IPS-20b (cell line): ENCODE measurements around the gene CREB3L1.

ENCODE experiments used
- H3K27ac ChIP-seq: one replicate; pipeline ENCODE4 v1.5.1; 2013; ENCODE audit warnings: low read length
- H3K27me3 ChIP-seq: 2 replicates; pipeline ENCODE4 v1.6.1; 2013; ENCODE audit warnings: mild to moderate bottlenecking, low read length, inconsistent platforms; ENCODE audit not compliant: insufficient read depth
- H3K36me3 ChIP-seq: 2 replicates; pipeline ENCODE4 v1.6.1; 2013; ENCODE audit warnings: low read depth, mild to moderate bottlenecking, inconsistent platforms, low read length, moderate library complexity; ENCODE audit not compliant: insufficient read depth
- H3K4me1 ChIP-seq: 2 replicates; pipeline ENCODE4 v1.6.1; 2013; ENCODE audit warnings: mild to moderate bottlenecking, control low read depth, inconsistent platforms, low read length, moderate library complexity; ENCODE audit not compliant: insufficient read depth
- H3K4me3 ChIP-seq: 2 replicates; pipeline ENCODE4 v1.5.1; 2013; ENCODE audit warnings: mild to moderate bottlenecking, low read length, inconsistent platforms
- H3K9ac ChIP-seq: 2 replicates; pipeline ENCODE4 v1.6.1; 2013; ENCODE audit warnings: low read depth, mild to moderate bottlenecking, inconsistent platforms, low read length, moderate library complexity
- H3K9me3 ChIP-seq: 2 replicates; pipeline ENCODE4 v1.6.1; 2013; ENCODE audit warnings: mild to moderate bottlenecking, low read depth, low read length, inconsistent platforms; ENCODE audit not compliant: insufficient read depth

CREB3L1 gene

DNA sequence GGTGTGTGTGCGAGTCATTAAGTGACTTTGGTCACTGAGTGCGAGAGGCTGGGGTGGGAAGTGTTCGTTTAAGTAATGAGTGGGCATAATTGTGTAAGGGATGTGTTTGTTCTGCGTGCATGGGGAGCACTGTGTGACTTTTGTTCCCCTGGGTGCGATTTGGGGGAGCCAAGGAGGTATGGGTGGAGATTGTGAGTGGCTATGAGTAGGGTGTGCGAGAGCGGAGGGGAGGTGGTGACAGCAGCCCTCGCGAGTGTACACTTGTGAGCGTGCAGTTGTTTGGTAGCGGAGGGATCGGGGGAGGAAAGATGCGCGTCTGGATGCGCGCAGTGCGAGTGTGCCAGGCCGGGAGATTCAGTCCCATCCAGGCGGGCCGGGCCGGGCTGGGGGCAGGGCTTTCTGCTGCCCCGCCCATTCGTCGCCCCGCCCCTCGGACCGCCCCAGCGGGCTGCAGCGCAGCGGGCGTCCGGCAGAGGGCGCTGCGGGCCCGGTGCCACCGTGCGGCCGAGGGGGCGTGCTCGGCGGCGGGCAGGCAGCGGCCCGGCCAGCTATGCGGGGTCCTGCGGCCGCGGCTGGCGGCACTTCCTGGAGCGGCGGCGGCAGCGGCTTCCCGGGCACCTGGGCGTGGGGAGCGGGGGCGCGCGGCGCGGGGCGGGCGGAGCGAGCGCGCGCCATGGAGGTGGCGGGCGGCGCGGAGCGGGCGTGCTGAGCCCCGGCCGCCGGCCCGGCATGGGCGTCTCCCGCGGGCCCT, 69.6 kb downstream of the CREB3L1 start, which contains the start of gene DGKZ:
Gene DGKZ, plus strand, starts transcription at position 578 of the 751 bp plus-strand sequence. CDS start 197 bp downstream, outside the sequence.
- H3K9me3 ChIP-seq: no peaks in the 10 kb centered on the region
- H3K27me3 ChIP-seq: peaks cover 17% of the 10 kb centered on the region
- no peaks in the 10 kb centered on the region for H3K36me3 ChIP-seq
- peak within 1 kb of the TSS; percentile 77 for H3K9ac ChIP-seq
- peaks cover 53% of the 10 kb centered on the region for H3K4me1 ChIP-seq
- H3K4me3 ChIP-seq: peak within 1 kb of the TSS; percentile 84
- H3K27ac ChIP-seq: peak within 1 kb of the TSS; percentile 32

- peak overlapping the region; percentile 84 for H3K4me3 ChIP-seq
- H3K9me3 ChIP-seq: no peaks in the 10 kb centered on the region
- H3K4me1 ChIP-seq: peaks cover 47% of the 10 kb centered on the region
- peak overlapping the region; percentile 32 for H3K27ac ChIP-seq
- peaks cover 17% of the 10 kb centered on the region for H3K27me3 ChIP-seq
- H3K9ac ChIP-seq: peak overlapping the region; percentile 77
- H3K36me3 ChIP-seq: no peaks in the 10 kb centered on the region
Measured at GRCh38 chr11:46347637-46348311, 70.3 kb downstream of the CREB3L1 start.

GRCh38 chr11:46348566-46349401, 71.3 kb downstream of the CREB3L1 start:
- Histone ChIP-seq H3K36me3 (0 out of 2 replicates have a peak, but pooled peaks cover 5% of the 10 kb centered on the region), H3K4me3 (peak overlapping the region; percentile 84), H3K27me3 (peaks cover 17% of the 10 kb centered on the region), H3K9me3 (no peaks in the 10 kb centered on the region), H3K4me1 (peaks cover 40% of the 10 kb centered on the region), H3K9ac (peak overlapping the region; percentile 77), H3K27ac (peak overlapping the region; percentile 32)

- peaks cover 13% of the 10 kb centered on the region for H3K27me3 ChIP-seq
- H3K4me3 ChIP-seq: no peak overlapping the region
- no peaks in the 10 kb centered on the region for H3K9me3 ChIP-seq
- no peak overlapping the region; the same call in 1 of the 2 replicates for H3K9ac ChIP-seq
- no peak overlapping the region for H3K27ac ChIP-seq
- peaks cover 32% of the 10 kb centered on the region for H3K4me1 ChIP-seq
- H3K36me3 ChIP-seq: peaks cover 11% of the 10 kb centered on the region; the same call in 1 of the 2 replicates
Measured at GRCh38 chr11:46350695-46351094, 73.2 kb downstream of the CREB3L1 start.

DNA sequence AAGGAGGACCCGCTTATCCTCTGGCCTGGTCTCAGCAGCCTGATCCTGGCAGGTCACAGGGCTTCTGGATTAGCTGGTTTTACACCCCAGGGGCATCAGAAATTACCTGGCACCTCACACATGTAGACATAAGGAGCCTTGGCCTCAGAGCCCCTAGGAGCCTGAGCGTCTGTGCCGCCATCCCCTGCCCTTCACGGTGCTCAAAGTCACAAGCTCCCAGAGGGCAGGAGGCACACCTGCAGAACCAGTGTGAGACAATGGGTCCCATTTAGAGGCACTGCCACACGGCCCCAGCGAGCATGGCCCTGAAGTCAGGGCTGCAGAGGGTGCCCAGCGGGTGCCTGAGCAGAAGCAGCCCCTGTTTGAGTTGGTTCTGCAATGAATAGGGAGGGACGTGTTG, 73.7 kb downstream of the CREB3L1 start:
- H3K36me3 ChIP-seq: peaks cover 12% of the 10 kb centered on the region; the same call in 1 of the 2 replicates
- H3K9me3 ChIP-seq: no peaks in the 10 kb centered on the region
- H3K27me3 ChIP-seq: peaks cover 9% of the 10 kb centered on the region
- H3K4me3 ChIP-seq: no peak overlapping the region
- peaks cover 32% of the 10 kb centered on the region for H3K4me1 ChIP-seq
- no peak overlapping the region for H3K27ac ChIP-seq
- H3K9ac ChIP-seq: no peak overlapping the region

DNA sequence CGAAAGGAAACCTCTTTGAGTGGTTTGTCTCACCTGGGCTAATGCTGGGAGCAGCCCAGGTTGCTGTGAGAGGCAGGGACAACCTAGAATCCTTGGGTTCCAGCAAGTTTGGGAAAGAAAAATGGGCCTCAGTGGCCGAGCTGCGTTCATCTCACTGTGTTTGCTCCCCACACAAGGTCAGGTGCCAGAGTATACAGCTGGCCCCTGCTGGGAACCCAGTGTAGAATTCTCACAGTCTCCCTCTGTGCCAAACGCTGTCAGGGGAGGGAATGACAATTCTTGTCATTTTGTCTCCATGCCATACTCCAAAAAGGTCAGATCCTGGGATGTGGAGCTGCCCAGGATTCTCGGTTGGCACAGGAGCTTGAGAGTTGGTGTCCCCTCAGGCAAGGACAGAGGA, 74.1 kb downstream of the CREB3L1 start:
- Histone ChIP-seq H3K9ac (no peak overlapping the region; the same call in 1 of the 2 replicates), H3K4me3 (no peak overlapping the region), H3K36me3 (peaks cover 16% of the 10 kb centered on the region; the same call in 1 of the 2 replicates), H3K9me3 (no peaks in the 10 kb centered on the region), H3K27ac (no peak overlapping the region), H3K4me1 (peaks cover 32% of the 10 kb centered on the region), H3K27me3 (peaks cover 4% of the 10 kb centered on the region)

- Histone ChIP-seq H3K4me1 (peaks cover 33% of the 10 kb centered on the region), H3K9ac (peak overlapping the region; percentile 0; the same call in 1 of the 2 replicates), H3K9me3 (no peaks in the 10 kb centered on the region), H3K27ac (peak overlapping the region; percentile 18), H3K36me3 (peaks cover 17% of the 10 kb centered on the region; the same call in 1 of the 2 replicates), H3K4me3 (no peak overlapping the region), H3K27me3 (no peaks in the 10 kb centered on the region)
Measured at GRCh38 chr11:46352063-46352841, 74.8 kb downstream of the CREB3L1 start.

DNA sequence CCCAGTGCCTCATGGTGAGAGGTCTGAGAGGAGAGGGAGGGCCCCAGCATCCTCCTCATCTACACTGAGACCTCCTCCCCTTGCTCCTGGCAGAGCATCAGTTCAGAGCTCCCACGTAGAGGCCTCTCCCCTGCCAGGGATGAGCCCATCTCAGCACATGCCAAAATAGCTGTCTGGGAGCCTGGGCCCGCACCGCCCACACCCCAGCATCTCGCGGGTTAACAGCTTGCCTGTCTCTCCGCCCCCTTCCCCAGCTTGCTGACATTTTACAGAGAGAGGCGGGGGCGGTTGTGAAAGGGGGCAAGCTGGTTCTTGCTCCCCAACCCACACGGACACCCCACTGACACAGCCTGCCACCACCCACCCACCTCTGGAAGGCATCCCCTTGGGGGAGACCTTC, 76.2 kb downstream of the CREB3L1 start:
- Histone ChIP-seq H3K9ac (no peak overlapping the region), H3K27ac (no peak overlapping the region), H3K4me3 (no peak overlapping the region), H3K4me1 (peaks cover 25% of the 10 kb centered on the region), H3K27me3 (no peaks in the 10 kb centered on the region), H3K9me3 (no peaks in the 10 kb centered on the region), H3K36me3 (peaks cover 17% of the 10 kb centered on the region; the same call in 1 of the 2 replicates)

DNA sequence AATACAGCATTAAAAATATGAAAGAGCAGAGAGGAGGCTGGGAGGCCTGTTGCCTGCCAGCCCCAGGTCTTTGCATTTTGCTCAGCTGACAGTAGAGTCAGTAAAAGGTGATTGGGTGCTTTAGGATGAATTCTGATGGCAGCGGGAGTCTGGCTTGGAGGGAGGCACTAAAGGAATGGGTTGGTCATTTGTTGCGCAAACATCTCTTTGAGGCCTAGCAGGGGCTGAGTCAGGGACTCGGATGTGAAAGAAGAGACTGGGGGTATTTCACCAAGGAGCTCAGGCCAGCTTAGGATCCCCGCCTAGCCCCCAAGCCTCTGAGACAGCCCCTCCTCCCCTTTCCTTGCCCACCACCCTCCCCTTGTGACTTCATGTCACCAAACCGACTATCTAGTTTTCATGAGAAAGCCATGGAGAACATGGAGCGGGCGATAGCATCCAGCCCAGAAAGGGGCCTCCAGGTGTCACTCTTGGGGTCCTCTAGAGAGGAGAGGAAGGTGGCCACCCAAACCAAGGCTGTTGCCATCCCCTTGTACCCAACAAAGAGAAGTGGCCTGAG, 79.5 kb downstream of the CREB3L1 start:
- Histone ChIP-seq H3K27me3 (no peaks in the 10 kb centered on the region), H3K4me3 (no peak overlapping the region), H3K9me3 (no peaks in the 10 kb centered on the region), H3K36me3 (peaks cover 17% of the 10 kb centered on the region; the same call in 1 of the 2 replicates), H3K4me1 (peaks cover 17% of the 10 kb centered on the region; the same call in 1 of the 2 replicates), H3K27ac (no peak overlapping the region), H3K9ac (no peak overlapping the region)

DNA sequence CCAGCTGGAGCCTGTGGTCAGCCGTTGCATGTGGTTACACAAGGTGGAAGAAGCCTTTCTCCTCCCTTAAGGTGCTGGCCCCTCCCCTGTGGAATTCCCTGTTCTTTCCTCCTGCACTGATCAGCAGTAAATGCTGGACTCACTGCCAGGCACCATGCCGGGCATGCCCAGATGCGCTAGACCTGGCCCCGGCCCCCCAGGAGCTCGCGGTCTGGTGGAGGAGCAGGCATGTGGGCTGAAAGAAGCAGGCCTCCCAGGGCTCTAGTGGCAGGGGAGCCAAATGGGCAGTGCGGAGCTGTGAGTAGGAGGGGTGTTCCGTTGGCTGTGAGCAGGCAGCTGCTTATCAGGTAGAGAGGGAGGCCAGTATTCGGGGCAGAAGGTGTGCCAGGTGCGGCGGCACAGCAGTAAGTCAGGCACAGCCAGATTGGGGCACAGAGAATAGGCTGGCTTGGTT, 80.0 kb downstream of the CREB3L1 start:
- Histone ChIP-seq H3K9me3 (no peaks in the 10 kb centered on the region), H3K4me1 (peaks cover 16% of the 10 kb centered on the region; the same call in 1 of the 2 replicates), H3K4me3 (no peak overlapping the region), H3K36me3 (peaks cover 17% of the 10 kb centered on the region; the same call in 1 of the 2 replicates), H3K27me3 (no peaks in the 10 kb centered on the region), H3K27ac (no peak overlapping the region), H3K9ac (no peak overlapping the region)
